Measurements from ENCODE around the gene NECTIN2. TPM values are rescaled to one million over a fixed set of nuclear protein-coding genes. Genes with fewer than 3 reads are reported as not detected.

NECTIN2 gene
- total RNA-seq, 1 experiment from 2014 or later = 115 TPM

GRCh38 chr19:44848036-44848811, 2.1 kb downstream of the NECTIN2 start:
- Histone ChIP-seq H3K79me2 (ENCODE audit: low read depth) (peaks cover 66% of the 10 kb centered on the region), H3K9me2 (ENCODE audit: insufficient read depth) (no peaks in the 10 kb centered on the region), H3F3A (ENCODE audit: insufficient read depth, low read depth) (peaks cover 29% of the 10 kb centered on the region), H4K20me1 (ENCODE audit: insufficient read depth) (peaks cover 43% of the 10 kb centered on the region), H3K27me3 (ENCODE audit: insufficient read depth, low read depth) (no peaks in the 10 kb centered on the region), H2AFZ (no peak overlapping the region), H3K4me1 (replicated peaks; ENCODE audit: insufficient read depth) (peaks cover 17% of the 10 kb centered on the region), H3K36me3 (ENCODE audit: low read depth) (no peaks in the 10 kb centered on the region), H3K4me2 (peak overlapping the region; percentile 91), H3K9me3 (ENCODE audit: insufficient read depth, low read depth) (no peaks in the 10 kb centered on the region), H3K4me3 (peak overlapping the region; percentile 72), H3K27ac (peak overlapping the region; percentile 77)
- DNase-seq = no peak
- BruUV-seq (replicated peaks) = no TSS peak
- intact Hi-C loops (cut with micrococcal nuclease; ENCODE audit: unreplicated experiment) = loop anchor here (5.0 kb wide), 1 partner anchor 261 kb away; no protein-coding TSS in a partner anchor
- TF ChIP-seq CTCF (conservative IDR thresholded peaks at IDR 0.05) (no peak), EZH2 (IDR thresholded peaks at IDR 0.05; ENCODE audit: low read depth) (no peak)
- ChIA-PET POLR2A (ENCODE audit: unreplicated experiment) (interaction anchor here (0.6 to 0.7 kb wide), 2 partner anchors 61 to 630 kb away, joined by 3 to 4 read pairs; no protein-coding TSS in a partner anchor), CTCF (interaction anchor here (0.6 to 1.0 kb wide), 2 partner anchors 31 to 122 kb away, joined by 3 to 5 read pairs; no protein-coding TSS in a partner anchor)

- Histone ChIP-seq H3K36me3 (ENCODE audit: low read depth) (no peaks in the 10 kb centered on the region), H3K4me3 (no peak overlapping the region), H3F3A (ENCODE audit: insufficient read depth, low read depth) (peaks cover 24% of the 10 kb centered on the region), H3K79me2 (ENCODE audit: low read depth) (peaks cover 72% of the 10 kb centered on the region), H3K9me3 (ENCODE audit: insufficient read depth, low read depth) (no peaks in the 10 kb centered on the region), H3K9me2 (ENCODE audit: insufficient read depth) (no peaks in the 10 kb centered on the region), H3K4me2 (no peak overlapping the region; the same call in 1 of the 2 replicates), H4K20me1 (ENCODE audit: insufficient read depth) (peaks cover 48% of the 10 kb centered on the region), H3K27ac (no peak overlapping the region), H2AFZ (no peak overlapping the region), H3K27me3 (ENCODE audit: insufficient read depth, low read depth) (no peaks in the 10 kb centered on the region), H3K4me1 (replicated peaks; ENCODE audit: insufficient read depth) (peaks cover 14% of the 10 kb centered on the region)
- TF ChIP-seq EZH2 (IDR thresholded peaks at IDR 0.05; ENCODE audit: low read depth) = no peak
- TF ChIP-seq CTCF (conservative IDR thresholded peaks at IDR 0.05) = no peak
- CTCF ChIA-PET = no interaction called here
- DNase-seq = no peak
- BruUV-seq (replicated peaks) = no TSS peak
- intact Hi-C loops (cut with micrococcal nuclease; ENCODE audit: unreplicated experiment) = loop anchor here (5.0 kb wide), 1 partner anchor 262 kb away; no protein-coding TSS in a partner anchor
- POLR2A ChIA-PET (ENCODE audit: unreplicated experiment) = no interaction called here
Observed at GRCh38 chr19:44848812-44849447, 2.8 kb downstream of the NECTIN2 start.

GRCh38 chr19:44850641-44851109, 4.6 kb downstream of the NECTIN2 start:
- ChIA-PET POLR2A (ENCODE audit: unreplicated experiment) (interaction anchor here (0.5 to 0.6 kb wide), 3 partner anchors 120 to 398 kb away, joined by 3 to 16 read pairs (median 3); no protein-coding TSS in a partner anchor), CTCF (interaction anchor here (0.7 kb wide), 1 partner anchor 79 kb away, joined by 4 read pairs; no protein-coding TSS in a partner anchor)
- Histone ChIP-seq H3K27me3 (ENCODE audit: insufficient read depth, low read depth) (no peaks in the 10 kb centered on the region), H3K27ac (no peak overlapping the region), H3K4me3 (no peak overlapping the region), H3K4me1 (replicated peaks; ENCODE audit: insufficient read depth) (peaks cover 7% of the 10 kb centered on the region; the same call in 1 of the 2 replicates), H3K79me2 (ENCODE audit: low read depth) (peaks cover 77% of the 10 kb centered on the region), H3F3A (ENCODE audit: insufficient read depth, low read depth) (peaks cover 10% of the 10 kb centered on the region), H3K36me3 (ENCODE audit: low read depth) (no peaks in the 10 kb centered on the region), H2AFZ (no peak overlapping the region), H3K4me2 (no peak overlapping the region), H3K9me3 (ENCODE audit: insufficient read depth, low read depth) (no peaks in the 10 kb centered on the region), H4K20me1 (ENCODE audit: insufficient read depth) (peaks cover 55% of the 10 kb centered on the region), H3K9me2 (ENCODE audit: insufficient read depth) (no peaks in the 10 kb centered on the region)
- no TSS peak for BruUV-seq (replicated peaks)
- DNase-seq = no peak
- intact Hi-C loops (cut with micrococcal nuclease; ENCODE audit: unreplicated experiment) = no loop called here
- TF ChIP-seq CTCF (conservative IDR thresholded peaks at IDR 0.05) = no peak
